Measurements from ENCODE around the gene ZNRF1. TPM values are rescaled to one million over a fixed set of nuclear protein-coding genes. Genes with fewer than 3 reads are reported as not detected.
A peak's percentile ranks its signal among the peaks of the same experiment; 100 is the strongest.

ZNRF1 gene
- total and polyA plus RNA-seq, 8 donors, result 8.8 to 40.1 (median 14.0) TPM

DNA sequence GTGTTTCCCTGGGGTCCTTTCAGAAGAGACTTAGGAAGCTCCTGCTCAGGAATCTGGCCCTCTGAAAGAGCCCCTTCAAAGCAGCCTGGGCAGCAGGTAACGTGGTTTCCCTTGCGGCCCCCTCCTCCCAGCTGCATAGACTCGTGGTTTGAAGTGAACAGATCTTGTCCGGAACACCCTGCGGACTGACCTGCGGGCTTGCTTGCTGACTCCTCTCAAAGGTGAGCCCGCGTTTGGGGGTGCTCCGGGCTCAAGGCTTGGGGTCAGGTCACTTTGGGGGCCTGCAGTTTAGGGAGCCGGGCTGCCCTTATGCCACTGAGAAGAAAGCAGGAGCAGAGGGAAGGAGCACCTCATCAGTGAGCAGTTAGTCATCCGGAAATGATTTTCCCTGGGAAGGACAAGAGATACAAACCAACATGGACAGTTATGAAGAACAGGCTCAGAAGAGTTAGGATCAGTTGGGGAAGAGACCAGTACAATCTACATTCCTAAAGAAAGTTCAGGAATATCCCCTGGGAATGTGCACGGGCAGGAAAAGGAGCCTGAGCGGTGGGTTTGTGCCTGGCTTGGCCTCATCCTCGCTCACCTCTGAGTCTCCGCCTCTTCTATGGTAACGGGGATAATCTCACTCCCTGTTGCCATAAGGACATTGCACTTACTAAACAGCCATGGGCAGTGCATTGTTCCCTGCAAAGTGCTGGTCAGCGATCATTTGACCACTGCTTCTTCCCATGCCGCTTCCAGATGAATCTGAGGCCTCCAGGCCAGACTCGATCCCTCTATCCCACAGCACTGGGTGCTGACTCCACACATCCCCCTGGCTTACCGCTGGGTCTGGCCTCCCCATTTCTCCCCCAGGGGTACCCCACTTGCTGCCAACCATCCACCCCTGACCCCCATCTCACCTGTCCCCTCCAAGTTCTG, 107.8 kb downstream of the ZNRF1 start:
- intact Hi-C loops (cut with DNase I; ENCODE audit: low total_unique reads), result no loop called here
- no peaks in the 10 kb centered on the region for H3K27me3 ChIP-seq
- peaks cover 61 to 73% (median 71%) of the 10 kb centered on the region in 4 donors for H3K4me1 ChIP-seq
- no peak overlapping the region for H3K4me3 ChIP-seq
- H3K9me3 ChIP-seq, result no peaks in the 10 kb centered on the region
- peak overlapping the region in 4 of 5 donors; percentile 81 to 86 (median 85) for H3K27ac ChIP-seq
- 85 to 94% (median 93%) methylated on average over 19 to 20 of the region's 20 CpGs for WGBS, 5 donors
- no peak for TF ChIP-seq POLR2A (IDR thresholded peaks at IDR 0.05)
- TF ChIP-seq, protein P1, sequence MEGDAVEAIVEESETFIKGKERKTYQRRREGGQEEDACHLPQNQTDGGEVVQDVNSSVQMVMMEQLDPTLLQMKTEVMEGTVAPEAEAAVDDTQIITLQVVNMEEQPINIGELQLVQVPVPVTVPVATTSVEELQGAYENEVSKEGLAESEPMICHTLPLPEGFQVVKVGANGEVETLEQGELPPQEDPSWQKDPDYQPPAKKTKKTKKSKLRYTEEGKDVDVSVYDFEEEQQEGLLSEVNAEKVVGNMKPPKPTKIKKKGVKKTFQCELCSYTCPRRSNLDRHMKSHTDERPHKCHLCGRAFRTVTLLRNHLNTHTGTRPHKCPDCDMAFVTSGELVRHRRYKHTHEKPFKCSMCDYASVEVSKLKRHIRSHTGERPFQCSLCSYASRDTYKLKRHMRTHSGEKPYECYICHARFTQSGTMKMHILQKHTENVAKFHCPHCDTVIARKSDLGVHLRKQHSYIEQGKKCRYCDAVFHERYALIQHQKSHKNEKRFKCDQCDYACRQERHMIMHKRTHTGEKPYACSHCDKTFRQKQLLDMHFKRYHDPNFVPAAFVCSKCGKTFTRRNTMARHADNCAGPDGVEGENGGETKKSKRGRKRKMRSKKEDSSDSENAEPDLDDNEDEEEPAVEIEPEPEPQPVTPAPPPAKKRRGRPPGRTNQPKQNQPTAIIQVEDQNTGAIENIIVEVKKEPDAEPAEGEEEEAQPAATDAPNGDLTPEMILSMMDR (IDR thresholded peaks at IDR 0.05), result no peak
- TF ChIP-seq POLR2AphosphoS5 (IDR thresholded peaks at IDR 0.05), result no peak
- no peak for TF ChIP-seq EP300 (IDR thresholded peaks at IDR 0.05)
- H3K36me3 ChIP-seq, result peaks cover 0 to 11% (median 3%) of the 10 kb centered on the region in 4 donors
- no peak for DNase-seq

DNA sequence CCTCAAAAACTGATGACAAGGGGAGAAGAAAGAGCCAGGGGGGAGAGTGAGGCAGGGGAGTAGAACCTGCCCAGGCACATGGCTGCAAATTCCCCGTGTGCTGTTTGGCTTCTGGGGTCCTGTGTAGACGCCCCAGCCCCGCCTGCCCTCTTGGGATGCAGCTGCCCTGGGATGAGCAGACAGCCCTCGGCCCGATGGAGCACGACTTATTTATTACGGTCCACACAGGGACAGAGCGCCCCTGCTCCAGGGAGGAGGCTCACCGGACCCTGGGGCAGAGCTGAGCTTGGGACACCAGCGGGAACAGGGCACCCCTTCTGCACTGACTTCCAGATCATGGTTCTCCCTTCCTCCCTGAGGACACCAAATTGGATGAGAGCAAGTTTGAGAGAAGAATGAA, 108.7 kb downstream of the ZNRF1 start:
- no peak for DNase-seq
- H3K36me3 ChIP-seq, result peaks cover 0 to 11% (median 4%) of the 10 kb centered on the region in 4 donors
- no peaks in the 10 kb centered on the region for H3K9me3 ChIP-seq
- H3K27ac ChIP-seq, result peak overlapping the region in 4 of 5 donors; percentile 81 to 86 (median 85)
- intact Hi-C loops (cut with DNase I; ENCODE audit: low total_unique reads), result no loop called here
- WGBS, 5 donors, result 45 to 88% (median 78%) methylated on average over 3 to 10 of the region's 10 CpGs
- TF ChIP-seq EP300 (IDR thresholded peaks at IDR 0.05) (no peak), POLR2AphosphoS5 (IDR thresholded peaks at IDR 0.05) (no peak), POLR2A (IDR thresholded peaks at IDR 0.05) (no peak)
- TF ChIP-seq, protein P1 (IDR thresholded peaks at IDR 0.05), result no peak
- no peak overlapping the region for H3K4me3 ChIP-seq
- peaks cover 62 to 81% (median 74%) of the 10 kb centered on the region in 4 donors for H3K4me1 ChIP-seq
- H3K27me3 ChIP-seq, result no peaks in the 10 kb centered on the region

DNA sequence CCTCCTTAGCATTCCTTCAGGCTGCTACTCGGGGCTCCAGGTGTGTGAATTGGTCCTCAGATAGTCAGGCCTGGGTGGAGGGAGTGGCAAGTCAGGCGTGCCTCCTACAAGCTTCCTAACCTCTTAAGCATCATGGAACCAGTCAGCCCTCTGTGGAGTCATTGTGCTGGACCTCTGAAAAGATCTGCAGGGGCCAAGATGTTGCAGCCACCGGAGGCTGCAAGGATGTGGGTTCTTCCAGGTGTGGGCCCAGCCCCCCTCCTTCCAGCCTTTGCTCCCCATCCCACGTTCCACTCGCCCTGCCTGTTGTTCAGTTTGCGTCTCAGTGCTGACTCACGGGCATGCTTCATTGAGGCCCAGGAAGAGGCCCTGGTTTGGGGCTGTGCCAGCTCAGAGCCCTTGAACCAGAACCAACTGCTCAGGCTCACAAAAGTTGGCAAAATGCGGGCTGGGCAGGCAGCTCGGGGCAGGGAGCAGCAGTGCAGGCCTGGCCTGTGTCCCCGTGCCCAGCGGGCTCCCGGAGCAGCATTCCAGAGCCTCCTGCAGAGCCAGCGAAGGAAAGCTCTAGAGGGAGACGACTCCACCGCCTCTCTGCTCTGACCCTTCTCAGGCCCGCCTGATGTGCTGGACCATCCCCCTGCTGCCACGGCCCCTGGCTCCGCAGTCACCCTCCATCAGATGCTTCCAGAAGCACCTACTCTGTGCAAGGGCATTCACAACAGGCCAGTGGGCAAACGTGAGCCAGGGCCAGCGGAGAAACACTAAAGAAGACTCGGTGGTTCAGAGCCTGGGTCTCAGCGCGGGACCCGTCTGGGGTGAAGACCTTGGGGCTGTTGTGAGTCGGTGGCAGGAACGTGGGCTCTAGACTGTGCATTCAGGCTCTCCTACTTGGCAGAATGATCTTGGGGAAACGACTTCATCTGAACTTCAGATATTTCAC, 110.2 kb downstream of the ZNRF1 start:
- Histone ChIP-seq H3K4me1 (peaks cover 62 to 93% (median 82%) of the 10 kb centered on the region in 4 donors), H3K4me3 (no peak overlapping the region), H3K27me3 (no peaks in the 10 kb centered on the region), H3K9me3 (no peaks in the 10 kb centered on the region), H3K27ac (peak overlapping the region; percentile 45 to 86 (median 85)), H3K36me3 (peaks cover 2 to 18% (median 13%) of the 10 kb centered on the region in 4 donors)
- DNase-seq, result peak; percentile 92 to 94
- 24 to 47% (median 35%) methylated on average over 22 to 27 of the region's 27 CpGs for WGBS, 5 donors
- intact Hi-C loops (cut with DNase I; ENCODE audit: low total_unique reads), result no loop called here
- TF ChIP-seq, protein P1 (IDR thresholded peaks at IDR 0.05), result no peak
- peak; percentile 46 to 71 (median 70) for TF ChIP-seq POLR2AphosphoS5 (IDR thresholded peaks at IDR 0.05)

DNA sequence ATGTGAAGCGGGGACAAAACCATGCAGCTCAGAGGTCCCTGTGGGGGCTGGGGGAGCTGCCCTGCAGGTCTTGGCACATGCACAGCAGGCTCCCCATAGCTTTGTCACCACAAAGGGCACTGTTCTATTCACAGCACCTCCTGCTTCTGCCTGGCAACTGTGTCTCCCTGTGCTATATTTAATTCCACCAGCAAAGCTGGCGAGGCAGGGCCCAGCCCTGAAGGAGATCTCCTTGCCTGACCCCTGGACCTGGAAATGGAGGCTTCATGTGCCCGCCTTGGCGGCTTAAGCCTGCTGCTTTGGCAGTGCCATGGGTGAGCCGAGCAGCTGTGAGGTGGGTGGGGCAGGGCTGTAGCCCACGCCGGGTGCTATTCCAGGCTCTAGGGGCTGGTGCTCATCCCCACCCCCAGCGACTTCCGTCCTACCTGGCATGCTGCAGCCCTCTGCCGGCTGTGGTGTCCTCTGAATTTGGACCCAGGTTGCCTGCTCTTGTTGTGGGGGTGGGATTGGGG, 111.0 kb downstream of the ZNRF1 start:
- peak overlapping the region; percentile 45 to 86 (median 85) for H3K27ac ChIP-seq
- intact Hi-C loops (cut with DNase I; ENCODE audit: low total_unique reads), result loop anchor here (5.0 kb wide), 1 partner anchor 112 kb away; the partner anchor contains the start of gene ZNRF1
- H3K36me3 ChIP-seq, result peaks cover 2 to 24% (median 17%) of the 10 kb centered on the region in 4 donors
- TF ChIP-seq POLR2AphosphoS5 (IDR thresholded peaks at IDR 0.05), result peak in 1 of 3 donors; percentile 9
- TF ChIP-seq POLR2A (IDR thresholded peaks at IDR 0.05), result no peak
- TF ChIP-seq, protein P1 (IDR thresholded peaks at IDR 0.05), result no peak
- TF ChIP-seq EP300 (IDR thresholded peaks at IDR 0.05), result no peak
- H3K4me1 ChIP-seq, result peaks cover 60 to 91% (median 83%) of the 10 kb centered on the region in 4 donors
- H3K27me3 ChIP-seq, result no peaks in the 10 kb centered on the region
- 23 to 52% (median 30%) methylated on average over 3 to 10 of the region's 10 CpGs for WGBS, 5 donors
- H3K9me3 ChIP-seq, result no peaks in the 10 kb centered on the region
- H3K4me3 ChIP-seq, result no peak overlapping the region
- peak; percentile 48 to 69 for DNase-seq

Data from stomach (tissue), 9 donors.